ENCODE measurements around the gene TNFRSF14. TPM values are rescaled to one million over a fixed set of nuclear protein-coding genes. Genes with fewer than 3 reads are reported as not detected.
"Not testable (repeated sequence)": the region's sequence is repeated elsewhere in the genome, so short reads cannot be mapped to it uniquely, and the experiment has no call there.

Gene TNFRSF14
- total RNA-seq, 1 donor from 2014 or later = 8.6 TPM

GRCh38 chr1:2553076-2553475, 3.1 kb upstream of the TNFRSF14 start:
- DNase-seq (ENCODE audit: low read depth) = not testable (repeated sequence)

- no peak for DNase-seq (ENCODE audit: low read depth)
These were observed 2.1 kb upstream of the TNFRSF14 start for GRCh38 chr1:2553871-2554620.

GRCh38 chr1:2554621-2555387, 1.4 kb upstream of the TNFRSF14 start:
- DNase-seq (ENCODE audit: low read depth) = no peak

GRCh38 chr1:2555634-2556276, 416 bp upstream of the TNFRSF14 start:
- peak; percentile 12 for DNase-seq (ENCODE audit: low read depth)

GRCh38 chr1:2556678-2557481, 709 bp downstream of the TNFRSF14 start:
- no peak for DNase-seq (ENCODE audit: low read depth)

- DNase-seq (ENCODE audit: low read depth) = no peak
These were observed 1.6 kb downstream of the TNFRSF14 start for GRCh38 chr1:2557482-2558400.

- no peak for DNase-seq (ENCODE audit: low read depth)
These were observed 2.2 kb downstream of the TNFRSF14 start for GRCh38 chr1:2558420-2558819.

- no peak for DNase-seq (ENCODE audit: low read depth)
These were observed 2.7 kb downstream of the TNFRSF14 start for GRCh38 chr1:2558861-2559260.

- DNase-seq (ENCODE audit: low read depth) = no peak
These were observed 3.5 kb downstream of the TNFRSF14 start for GRCh38 chr1:2559509-2560298.

- no peak for DNase-seq (ENCODE audit: low read depth)
These were observed 4.3 kb downstream of the TNFRSF14 start for GRCh38 chr1:2560299-2561073.

- no peak for DNase-seq (ENCODE audit: low read depth)
These were observed 5.3 kb downstream of the TNFRSF14 start for GRCh38 chr1:2561446-2561845.

- DNase-seq (ENCODE audit: low read depth) = no peak
These were observed 6.0 kb downstream of the TNFRSF14 start for GRCh38 chr1:2561898-2562895.

- no peak for DNase-seq (ENCODE audit: low read depth)
These were observed 7.0 kb downstream of the TNFRSF14 start for GRCh38 chr1:2563205-2563604.

GRCh38 chr1:2564006-2564814, 8.0 kb downstream of the TNFRSF14 start:
- DNase-seq (ENCODE audit: low read depth) = peak; percentile 14

GRCh38 chr1:2564815-2565374, 8.7 kb downstream of the TNFRSF14 start:
- peak; percentile 12 for DNase-seq (ENCODE audit: low read depth)

Measured in myocyte (in vitro differentiated cells).